OCI-M2 (cell line): ENCODE results near the gene MBOAT7.
"Not testable (repeated sequence)": the region's sequence is repeated elsewhere in the genome, so short reads cannot be mapped to it uniquely, and the experiment has no call there.

Experiments
- DNase-seq: peaks from one replicate; lab custom pipeline; 2025; ENCODE audit not compliant: unreplicated experiment; lab: John Stamatoyannopoulos, UW

Gene MBOAT7

DNA sequence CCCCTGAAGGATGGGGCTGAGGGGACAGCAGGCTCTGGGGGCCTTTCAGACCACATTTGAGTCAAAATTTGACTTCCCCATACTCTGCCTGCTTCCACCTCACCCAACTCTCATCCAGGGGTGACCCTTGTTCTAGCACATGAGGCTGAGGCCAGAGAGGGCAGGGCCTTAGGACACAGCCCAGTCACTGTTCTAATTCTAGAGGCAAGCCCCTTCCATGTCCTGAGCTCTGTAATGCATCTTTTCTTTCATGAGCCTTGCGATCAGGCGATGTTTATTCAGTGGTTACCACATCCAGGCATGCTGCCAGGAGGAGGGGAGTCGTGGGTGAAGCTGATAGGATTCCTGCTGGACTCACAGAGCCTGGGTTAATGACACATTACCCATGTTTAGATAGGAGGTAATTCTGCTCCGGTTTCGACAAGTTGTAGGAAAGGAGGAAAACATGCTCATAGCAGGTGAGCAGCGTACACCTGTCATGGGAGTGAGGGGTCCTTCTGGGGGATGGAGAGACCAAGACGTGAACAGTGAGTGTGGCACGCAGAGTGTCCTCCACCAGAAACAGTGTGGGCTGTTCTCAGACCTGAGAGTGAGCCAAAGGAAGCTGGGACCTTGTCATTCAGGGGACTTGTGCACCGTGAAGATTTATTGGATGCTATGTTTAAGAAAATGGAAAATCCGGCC lies 20.6 kb upstream of the MBOAT7 start:
- DNase-seq = peak; percentile 25

DNA sequence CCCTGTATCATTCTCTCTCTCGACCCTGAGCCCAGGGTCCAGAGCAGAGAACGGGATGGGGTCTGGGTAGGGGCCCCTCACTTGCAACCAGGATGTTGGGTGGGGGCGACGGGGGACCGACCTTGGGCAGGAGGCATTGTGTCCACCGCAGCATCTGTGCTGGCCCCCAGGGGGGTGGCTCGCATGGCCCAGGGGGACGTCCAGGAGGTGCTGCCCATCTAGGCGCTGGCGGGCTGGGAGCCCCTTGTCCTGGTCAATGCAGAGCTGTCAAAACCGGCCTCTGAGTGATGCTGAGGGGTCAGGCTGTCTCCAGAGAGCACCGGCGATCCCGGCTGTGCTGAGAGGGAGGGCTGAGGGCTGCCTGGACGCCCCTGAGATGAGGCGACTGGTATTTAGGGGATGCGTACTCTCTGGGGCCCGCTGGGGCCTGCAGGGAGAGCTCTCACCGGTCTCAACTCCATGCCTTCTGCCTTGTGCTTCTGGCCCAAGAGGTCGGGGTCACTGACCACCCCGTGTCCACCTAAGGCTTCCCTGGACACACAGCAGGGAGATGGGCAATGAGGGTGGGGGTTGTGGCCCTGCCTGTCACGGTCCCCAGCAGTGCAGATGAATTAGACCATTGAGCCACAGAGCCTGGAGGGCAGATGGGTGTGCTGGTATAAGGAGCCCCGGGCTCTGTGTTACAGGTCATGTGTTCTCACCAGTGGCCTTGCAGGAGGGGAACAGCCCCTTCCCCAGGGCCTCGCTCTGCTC lies 19.9 kb upstream of the MBOAT7 start:
- no peak for DNase-seq

- DNase-seq = no peak
Measured at GRCh38 chr19:54208784-54209057, 19.3 kb upstream of the MBOAT7 start.

DNA sequence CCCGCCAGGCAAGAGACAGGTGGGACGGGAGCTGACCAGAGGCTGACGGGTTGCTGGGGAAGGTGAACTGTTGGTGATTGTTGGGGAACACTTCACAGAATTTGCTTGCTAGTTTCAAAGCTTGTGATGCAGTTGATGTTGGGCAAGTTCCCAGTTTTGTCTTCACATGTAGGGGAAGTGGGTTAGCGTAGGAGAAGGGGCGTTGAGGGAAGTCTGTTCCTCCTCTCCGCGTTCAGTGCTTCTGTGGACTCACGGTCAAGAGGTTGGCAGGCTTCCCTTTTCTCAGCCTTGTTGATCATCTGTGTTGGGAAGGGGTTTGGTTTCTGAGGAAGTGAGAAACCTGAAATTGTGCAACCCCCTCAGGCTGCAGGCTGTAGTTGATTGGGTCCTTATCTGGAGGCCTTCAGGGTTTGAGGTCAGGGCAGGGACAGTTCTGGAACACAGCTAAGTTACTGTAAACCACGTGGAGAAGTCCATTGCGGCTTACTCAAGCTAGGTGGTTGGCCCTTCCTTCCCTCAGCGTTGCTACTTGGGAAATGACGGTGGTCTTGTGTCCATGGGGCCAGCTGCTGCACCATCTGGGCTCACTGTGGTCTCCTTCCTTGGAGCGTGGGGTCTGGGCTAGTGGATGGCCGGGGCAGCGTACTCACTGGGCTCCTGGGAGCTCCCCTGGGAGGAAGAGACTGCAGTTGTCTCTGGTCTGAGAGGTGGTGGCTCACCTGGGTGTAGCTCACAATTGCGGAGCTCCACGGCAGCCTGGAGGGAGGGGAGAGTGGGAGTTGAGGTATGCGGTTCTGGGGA lies 18.8 kb upstream of the MBOAT7 start:
- DNase-seq = peak; percentile 94

GRCh38 chr19:54207676-54207982 lies 18.2 kb upstream of the MBOAT7 start:
- no peak for DNase-seq

DNA sequence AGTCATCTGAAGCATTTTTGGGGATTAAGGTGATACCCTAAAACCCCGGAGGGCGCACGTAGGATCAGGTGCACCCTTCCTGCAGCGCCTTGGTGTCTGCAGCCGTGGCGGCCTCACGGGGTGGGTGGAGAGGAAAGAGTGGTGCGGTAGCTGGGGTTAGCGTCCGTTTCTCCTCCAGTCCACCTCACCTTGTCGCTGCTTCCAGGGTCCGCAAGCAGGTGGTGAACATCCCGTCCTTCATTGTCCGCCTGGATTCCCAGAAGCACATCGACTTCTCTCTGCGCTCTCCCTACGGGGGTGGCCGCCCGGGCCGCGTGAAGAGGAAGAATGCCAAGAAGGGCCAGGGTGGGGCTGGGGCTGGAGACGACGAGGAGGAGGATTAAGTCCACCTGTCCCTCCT lies 17.8 kb upstream of the MBOAT7 start:
- not testable (repeated sequence) for DNase-seq

GRCh38 chr19:54206831-54207177 lies 17.4 kb upstream of the MBOAT7 start:
- no peak for DNase-seq

DNA sequence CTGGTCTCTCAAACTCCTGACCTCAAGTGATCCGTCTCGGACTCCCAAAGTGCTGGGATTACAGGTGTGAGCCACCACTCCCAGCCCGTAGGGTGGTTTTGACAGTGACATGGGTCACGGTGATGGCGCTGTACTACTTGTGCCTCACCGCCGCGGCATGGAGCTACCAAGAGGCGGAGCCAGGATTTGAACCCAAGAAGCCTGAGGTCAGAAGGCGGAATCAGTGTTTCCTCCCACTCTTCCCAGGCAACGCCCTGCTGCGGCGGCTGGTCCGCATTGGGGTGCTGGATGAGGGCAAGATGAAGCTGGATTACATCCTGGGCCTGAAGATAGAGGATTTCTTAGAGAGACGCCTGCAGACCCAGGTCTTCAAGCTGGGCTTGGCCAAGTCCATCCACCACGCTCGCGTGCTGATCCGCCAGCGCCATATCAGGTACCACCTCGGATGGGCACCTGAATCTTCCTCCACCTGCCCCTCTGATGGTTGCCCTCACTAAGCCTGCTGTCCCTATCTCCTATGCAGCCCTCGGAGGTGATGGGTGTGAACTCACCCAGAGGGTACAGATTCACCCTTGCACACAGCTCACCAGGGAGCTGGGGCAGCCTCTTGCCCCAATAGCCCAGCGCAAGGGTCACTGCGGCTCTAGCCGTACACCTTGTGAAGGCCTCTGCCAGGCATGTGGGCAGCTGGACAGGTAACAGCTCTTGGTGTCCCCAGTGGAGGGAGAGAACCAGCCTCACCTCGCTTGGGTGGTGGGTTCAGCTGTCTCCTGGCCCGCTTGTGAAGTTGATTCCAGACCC lies 16.9 kb upstream of the MBOAT7 start:
- DNase-seq = no peak

DNA sequence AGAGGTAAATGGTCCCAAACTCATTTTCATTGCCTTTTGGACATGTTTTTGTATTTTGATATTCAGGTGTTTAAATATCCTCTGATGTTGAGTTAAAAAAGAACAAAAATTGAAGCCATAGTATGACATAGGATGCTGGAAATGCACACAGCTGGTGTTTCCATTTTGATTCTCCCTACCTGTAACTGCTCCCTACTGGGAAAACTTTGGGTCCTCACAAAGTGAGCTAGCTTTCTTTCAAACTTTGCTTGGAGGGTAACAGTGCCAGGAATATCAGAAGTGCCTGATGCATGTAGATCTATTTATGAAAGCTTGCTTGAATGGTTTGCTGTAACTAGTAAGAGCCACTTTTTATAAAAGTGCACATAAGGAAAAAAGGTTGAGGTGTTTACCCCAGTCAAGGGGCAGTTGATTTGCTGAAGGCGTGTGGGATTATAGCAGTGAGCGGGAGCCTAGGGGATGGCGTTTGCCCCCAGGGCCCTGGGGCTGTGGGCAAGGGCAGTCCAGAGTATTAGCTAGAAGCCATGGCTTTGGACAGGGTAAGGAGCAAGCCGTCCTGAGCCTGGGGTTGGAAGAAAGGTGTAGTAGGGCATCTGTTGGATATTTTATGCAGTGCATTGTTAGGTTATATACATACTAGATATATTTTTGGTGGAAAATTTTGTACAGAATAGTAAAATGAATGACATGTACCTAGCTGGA lies 15.5 kb upstream of the MBOAT7 start:
- DNase-seq = no peak

GRCh38 chr19:54203151-54203611 lies 13.8 kb upstream of the MBOAT7 start:
- no peak for DNase-seq

- no peak for DNase-seq
Measured at GRCh38 chr19:54201980-54202379, 12.6 kb upstream of the MBOAT7 start.

GRCh38 chr19:54201172-54201701 lies 11.9 kb upstream of the MBOAT7 start:
- no peak for DNase-seq

DNA sequence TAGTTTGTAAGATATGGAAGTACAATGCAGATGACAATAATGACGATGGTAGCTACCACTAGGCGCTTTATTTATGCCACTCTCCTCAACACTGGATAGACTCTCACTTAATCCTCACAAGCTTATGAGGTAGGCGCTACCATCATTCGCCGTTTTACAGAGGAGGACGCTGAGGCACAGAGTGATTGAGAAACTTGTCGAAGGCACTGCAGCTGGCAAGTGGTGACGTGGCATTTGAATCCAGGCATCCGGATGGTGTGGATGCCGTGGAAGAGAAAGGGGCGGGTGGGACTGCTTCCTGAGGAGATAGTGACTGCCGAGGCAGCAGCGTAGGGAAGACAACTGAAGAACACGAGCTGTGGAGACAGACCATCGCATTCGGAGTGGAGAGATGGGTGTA lies 10.0 kb upstream of the MBOAT7 start:
- no peak for DNase-seq

DNA sequence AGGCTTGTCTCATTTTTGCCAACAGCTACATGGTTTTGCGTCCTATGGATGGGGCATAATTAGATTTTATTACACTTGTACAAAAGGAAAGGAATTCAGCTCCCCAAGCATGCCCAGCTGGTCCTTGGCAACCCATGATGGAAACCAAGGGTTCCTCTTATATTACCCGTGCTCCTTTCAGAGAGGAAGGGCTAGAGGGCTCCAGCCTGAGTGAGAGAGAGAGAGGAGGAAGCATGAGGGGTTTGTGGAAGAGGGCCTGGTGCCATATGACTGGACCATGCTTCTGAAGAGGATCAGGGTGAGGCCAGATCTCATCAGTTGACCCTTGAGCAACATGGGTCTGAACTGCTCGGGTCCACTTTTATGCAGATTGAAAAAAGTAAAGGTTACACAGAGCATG lies 7.7 kb upstream of the MBOAT7 start:
- no peak for DNase-seq

- no peak for DNase-seq
Measured at GRCh38 chr19:54196536-54196935, 7.2 kb upstream of the MBOAT7 start.

GRCh38 chr19:54194463-54194862 lies 5.1 kb upstream of the MBOAT7 start:
- not testable (repeated sequence) for DNase-seq

- no peak for DNase-seq
Measured at GRCh38 chr19:54193011-54193410, 3.6 kb upstream of the MBOAT7 start.

DNA sequence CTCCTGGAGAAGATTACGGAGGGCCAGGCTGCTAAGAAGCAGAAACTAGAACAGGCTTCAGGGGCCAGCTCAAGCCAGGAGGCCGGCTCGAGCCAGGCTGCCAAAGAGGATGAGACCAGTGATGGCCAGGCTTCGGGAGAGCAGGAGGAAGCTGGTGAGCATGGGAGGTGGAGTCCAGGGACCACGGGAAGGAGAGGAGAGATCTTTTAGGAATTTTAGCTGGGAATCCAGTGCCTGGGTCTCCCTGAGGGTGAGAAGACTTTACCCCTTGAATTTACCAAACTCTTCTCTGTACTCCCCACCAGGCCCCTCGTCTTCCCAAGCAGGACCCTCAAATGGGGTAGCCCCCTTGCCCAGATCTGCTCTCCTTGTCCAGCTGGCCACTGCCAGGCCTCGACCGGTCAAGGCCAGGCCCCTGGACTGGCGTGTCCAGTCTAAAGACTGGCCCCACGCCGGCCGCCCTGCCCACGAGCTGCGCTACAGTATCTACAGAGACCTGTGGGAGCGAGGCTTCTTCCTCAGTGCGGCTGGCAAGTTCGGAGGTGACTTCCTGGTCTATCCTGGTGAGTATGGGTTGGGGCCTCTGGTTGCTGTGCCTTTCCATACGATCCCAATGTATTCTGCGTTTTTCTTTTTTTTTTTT lies 2.6 kb upstream of the MBOAT7 start:
- no peak for DNase-seq

- DNase-seq = peak; percentile 81
Measured at GRCh38 chr19:54191011-54191810, 1.8 kb upstream of the MBOAT7 start, which contains the start of gene TSEN34. TSS of gene TSEN34 (plus strand) at chr19:54191308. CDS start at chr19:54191365, 57 bp downstream.
